NCI-H748 (cell line): Measurements from ENCODE around the gene GLRA1.
"Not testable (repeated sequence)": the region's sequence is repeated elsewhere in the genome, so short reads cannot be mapped to it uniquely, and the experiment has no call there.

Source experiments
- DNase-seq: peaks from one replicate; lab custom pipeline; 2025; ENCODE audit not compliant: unreplicated experiment; lab: John Stamatoyannopoulos, UW

Gene GLRA1

DNA sequence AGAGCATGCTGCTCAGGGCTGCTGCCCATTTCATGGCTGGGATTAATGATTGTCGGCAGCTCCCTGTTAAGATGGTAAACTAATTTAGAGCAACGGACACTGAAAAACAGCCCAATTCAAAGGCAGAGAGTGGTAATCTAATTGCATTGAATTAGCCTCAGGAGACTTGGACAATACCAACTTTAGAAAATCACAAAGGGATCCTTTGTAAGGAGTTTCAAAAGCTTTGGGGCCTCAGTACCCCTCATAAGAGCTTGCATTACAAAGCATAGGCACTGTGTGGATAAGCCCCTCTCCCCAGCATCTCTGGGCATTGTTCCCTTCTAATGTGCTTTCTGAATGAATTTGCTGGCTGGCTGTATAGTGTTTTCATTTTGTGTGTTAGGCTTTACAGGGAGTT lies 6.7 kb downstream of the GLRA1 start:
- DNase-seq = peak; percentile 79

DNA sequence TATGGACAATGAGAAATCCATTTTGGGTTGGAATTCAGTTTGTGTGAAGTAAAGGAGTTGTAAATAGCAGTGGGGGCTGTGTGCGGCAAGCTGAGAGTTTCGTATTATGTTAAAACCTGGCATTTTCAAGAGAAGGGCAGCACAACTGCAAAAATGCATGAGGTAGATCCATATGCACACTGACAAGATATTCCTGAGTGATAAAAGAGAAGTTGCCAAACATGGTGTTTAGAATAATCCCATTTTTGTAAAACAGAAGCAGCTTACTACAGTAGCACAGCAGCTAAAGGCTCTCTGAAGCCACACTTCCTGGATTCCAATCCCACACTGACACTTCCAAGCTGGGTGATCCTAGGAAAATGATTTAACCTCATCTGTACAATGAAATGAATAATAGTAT lies 11.2 kb downstream of the GLRA1 start:
- no peak for DNase-seq

DNA sequence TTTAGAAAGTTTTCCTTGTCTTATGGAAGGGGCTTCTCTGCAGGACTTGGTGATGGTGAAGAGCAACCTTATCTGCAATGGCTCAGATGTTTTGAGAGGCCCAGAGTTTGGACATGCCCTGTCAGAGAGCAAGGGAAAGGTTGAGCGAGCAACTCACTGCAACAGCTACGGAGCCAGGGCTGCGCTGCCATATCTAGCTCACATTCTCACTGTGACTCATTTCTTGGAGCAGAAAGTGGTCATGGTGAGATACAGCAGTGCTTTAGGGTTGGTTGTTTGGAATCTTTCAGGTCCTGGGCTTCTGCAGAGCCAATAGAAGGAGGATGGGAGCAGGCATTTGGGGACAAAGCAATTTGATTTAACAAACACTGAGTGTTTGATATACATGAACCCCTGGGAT lies 12.3 kb downstream of the GLRA1 start:
- DNase-seq = no peak

DNA sequence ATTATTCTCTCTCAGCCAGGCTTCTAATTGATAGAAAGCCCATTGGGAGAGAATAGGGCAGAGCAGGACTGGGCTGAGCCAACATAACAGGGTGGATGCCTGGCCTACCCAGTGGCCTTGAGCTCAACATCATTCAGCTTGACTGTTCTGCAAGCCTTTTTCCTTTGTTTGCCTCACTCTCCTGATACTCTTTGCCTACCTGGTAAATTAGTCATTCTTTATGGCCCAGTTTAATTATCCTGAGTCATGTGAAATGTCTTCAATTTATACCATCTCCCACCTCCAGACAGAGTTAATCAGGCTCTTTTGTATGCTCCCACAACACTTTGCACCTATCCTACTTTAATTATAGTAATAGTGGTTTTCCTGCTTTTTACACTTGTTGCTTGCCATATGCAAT lies 13.6 kb downstream of the GLRA1 start:
- no peak for DNase-seq

DNA sequence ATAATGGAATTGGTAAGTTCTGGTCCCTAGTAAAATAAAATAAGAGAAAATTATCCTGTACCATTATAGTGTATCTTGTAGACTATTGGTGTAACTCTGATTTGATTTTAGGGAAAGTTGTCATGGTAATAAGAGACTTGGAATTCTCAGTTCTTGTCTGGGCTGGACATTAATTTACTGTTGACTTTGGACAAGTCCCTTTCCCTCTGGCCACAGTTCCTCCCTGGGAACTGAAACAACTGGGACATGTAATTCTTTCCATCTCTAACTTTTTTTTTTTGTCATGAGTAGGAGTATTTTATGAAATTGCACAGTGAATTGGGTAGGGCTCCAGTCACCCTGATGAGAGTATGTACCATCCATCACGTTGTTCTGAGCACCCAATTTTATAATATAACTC lies 15.0 kb downstream of the GLRA1 start:
- no peak for DNase-seq

DNA sequence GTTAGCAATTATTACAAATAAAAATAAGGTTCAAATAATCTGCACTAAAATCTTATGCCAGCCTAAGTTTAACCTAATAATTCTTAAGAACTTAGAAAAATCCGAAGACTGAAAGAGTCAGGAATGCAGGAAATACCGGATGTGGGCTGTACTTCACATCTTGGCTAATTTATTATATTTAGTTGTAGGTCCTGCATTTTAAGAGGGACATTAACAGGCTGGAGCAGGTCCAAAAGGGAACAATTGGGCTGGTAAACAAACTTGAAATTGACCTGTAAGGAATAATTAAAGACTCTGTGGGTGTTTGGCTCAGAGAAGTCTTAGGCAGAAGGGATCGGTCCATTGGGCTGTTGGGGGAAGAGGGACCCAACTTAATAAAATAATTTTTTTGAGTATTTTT lies 18.4 kb downstream of the GLRA1 start:
- DNase-seq = peak; percentile 81

DNA sequence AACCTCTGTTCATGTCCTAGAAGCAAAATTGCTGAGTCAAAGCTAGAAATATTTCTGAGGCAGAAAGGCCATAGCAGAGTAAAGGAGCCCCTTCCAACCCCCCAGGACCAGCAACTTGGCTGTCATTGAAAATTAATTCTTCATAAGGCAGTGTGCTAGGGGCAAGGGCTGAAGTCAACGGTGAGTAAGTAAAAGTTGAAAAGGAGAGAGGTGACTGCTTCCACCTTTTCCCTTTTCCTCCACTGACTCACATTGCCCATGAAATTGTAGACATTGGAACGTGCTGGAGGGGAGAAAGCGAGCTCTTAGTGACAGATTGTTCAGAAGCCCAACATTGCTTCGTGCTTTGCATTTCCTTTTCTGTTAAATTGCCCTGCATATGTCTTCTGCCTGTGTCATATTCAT lies 19.1 kb downstream of the GLRA1 start:
- peak; percentile 20 for DNase-seq

DNA sequence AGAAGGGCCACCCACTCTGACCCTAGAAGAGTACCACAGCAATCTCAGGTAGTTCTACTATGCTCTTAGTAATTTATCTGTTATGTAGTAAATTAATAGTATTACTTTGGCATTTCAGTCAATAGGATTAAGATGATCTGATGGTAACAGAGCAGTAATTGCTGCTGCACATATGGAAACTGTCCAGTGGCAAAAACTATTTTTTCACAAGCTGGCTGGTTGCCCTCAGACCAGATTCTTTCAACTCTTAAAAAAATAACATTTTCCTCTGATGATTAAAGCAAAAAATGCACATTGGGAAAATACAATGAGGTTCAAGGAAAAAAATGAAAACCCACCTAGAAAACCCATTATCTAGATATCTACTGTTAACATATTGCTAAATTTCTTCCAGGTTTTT lies 19.7 kb downstream of the GLRA1 start:
- no peak for DNase-seq

DNA sequence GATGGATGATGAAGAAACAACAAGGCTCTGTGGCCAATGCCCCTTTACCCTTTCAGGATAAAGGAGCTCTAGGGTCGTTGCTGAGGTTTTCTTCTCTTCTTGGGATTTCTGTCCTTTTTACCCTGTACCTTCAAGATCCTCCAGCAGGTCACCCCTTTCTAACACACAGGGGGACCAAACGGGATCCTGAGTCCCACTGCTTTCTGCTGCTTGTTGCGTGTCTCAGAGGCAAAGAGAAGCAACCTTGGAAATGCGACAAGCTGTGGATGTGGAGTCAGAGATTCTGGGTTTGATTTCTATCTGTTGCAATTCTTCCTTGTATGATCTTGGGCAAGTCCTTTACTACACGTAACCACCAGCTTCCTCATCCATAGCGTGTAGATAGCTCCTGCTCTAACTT lies 20.5 kb downstream of the GLRA1 start:
- no peak for DNase-seq

DNA sequence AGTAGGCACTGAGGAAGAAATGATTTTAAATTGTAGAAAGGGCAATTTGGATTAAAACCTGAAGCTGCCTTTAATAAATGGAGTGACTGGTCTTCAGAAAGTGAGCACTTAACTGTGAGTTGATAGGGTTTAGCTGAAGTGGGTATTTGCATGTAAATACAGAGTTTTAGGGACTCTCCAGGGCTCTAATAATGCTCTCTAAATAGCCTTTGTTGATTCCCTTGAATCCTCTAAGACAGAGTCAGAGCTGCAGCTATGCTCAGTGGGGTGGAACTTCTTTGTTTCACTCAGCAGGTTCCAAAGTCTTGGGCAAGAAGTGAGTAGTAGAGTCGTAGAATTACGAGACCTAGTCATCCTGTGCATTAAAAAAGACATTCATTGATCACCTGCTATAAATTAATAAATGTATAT lies 21.4 kb downstream of the GLRA1 start:
- no peak for DNase-seq

DNA sequence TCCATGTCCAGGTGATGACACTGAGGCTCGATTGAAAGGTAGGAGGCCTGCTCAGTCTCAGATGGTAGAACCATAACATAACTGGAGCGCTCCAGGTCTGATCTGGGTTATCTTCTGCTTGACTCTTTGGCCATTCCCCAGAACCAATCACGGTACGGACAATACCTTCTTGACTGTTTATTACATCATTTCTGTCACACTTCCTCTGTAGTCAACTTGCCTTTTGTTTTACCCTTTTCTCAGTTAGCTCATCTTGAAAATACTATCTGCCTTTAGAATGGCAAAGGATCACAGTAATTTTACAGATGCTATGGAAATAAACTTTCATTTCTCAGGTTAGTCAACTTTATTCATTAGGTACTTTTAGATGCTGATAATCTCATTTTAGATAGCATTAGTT lies 22.4 kb downstream of the GLRA1 start:
- no peak for DNase-seq

DNA sequence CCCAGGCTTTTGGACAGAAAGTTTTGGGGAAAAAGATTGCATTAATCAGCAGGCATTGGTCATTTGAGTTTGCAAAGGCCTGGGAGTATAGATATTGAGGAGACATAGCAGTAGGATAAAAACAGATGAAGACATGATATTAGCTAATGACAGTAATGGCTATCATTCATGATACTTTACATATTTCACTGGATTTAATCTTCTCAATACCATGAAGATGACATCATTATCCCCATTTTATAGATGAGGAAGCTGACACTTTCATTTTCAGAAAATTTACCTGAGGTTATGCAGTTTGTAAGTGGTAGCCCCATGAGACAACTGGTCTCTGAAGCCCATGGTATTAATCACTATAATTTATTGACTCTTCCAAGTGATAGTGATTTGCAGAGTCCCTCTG lies 23.0 kb downstream of the GLRA1 start:
- DNase-seq = no peak

DNA sequence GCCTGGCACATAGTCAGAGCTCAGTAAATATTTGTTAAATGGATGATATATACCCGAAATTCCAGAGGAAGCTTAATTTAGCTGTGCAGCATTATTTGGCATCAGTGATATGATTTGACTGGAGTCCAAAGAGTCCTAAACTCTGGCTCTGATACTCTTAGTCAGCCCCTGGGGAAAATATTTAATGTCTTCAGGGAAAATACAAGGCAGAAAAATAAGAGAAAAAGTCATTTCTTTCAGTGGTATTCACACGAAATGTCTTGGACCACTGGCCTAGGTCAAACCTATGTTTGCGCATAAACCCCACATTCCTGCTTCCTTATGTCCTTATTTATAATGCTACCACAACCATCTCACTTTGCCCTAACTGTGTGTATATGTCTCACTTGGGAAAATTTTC lies 23.8 kb downstream of the GLRA1 start:
- DNase-seq = no peak

DNA sequence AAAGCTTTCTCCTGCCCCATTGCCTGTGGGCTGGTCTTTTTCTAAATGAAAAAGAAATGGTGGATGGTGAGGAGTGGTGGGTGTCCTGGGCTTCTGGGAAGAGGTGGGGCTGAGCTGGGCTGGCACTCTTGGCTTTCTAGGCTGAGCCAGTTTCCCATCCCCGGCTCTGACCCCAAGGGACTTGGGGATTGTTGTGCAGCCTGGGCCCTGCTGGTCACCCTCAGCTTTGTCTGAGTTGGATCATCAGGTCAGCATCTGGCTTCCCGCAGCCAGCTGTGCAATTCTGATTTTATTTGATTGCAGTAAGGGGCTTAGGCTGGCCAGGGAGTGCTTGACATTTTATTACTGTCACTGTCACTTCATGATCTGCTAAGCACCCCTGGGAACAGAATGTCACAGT lies 25.3 kb downstream of the GLRA1 start:
- no peak for DNase-seq

DNA sequence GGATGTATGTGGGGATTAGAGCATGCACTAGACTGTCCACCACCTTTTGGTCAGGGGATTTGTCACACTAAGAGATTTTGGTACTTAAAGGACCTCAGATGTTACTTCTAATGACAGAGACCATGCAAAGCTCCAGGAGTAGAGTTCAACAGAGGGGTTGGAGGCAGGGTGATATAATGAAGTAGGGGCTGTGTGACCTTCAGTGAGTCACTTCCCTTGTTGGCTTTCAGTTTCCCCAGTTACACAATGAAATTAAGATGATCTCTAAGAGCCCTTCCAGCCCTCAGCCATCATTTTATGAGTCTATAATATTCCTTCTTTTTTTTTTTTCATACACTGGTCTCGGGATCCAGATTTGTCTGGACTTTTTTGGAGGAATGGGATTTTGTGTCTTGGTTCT lies 26.8 kb downstream of the GLRA1 start:
- DNase-seq = no peak

DNA sequence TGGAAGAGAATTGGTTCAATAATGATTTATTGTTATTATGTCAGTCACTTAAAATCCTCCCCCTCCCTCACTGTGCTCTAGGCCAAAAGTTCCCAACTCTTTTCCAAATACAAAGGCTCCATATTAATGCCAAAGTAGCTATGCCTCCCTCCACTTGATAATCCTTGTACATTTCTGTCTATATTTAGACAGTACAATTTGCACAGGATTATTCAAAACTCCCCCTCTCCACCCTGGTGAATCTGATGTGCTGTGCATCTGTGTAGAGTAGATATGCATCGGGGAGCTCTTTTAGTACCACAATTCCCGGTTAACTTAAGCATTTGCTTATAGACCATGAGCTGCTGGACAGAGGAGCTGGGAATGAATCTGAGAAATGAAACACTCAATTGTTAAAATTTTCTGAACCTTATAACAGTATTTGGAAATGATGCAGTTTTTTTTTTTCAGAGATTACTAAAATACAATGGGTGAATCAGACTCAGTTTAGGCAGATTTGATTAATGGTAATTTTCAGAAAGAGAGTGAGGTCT lies 27.6 kb downstream of the GLRA1 start:
- no peak for DNase-seq

DNA sequence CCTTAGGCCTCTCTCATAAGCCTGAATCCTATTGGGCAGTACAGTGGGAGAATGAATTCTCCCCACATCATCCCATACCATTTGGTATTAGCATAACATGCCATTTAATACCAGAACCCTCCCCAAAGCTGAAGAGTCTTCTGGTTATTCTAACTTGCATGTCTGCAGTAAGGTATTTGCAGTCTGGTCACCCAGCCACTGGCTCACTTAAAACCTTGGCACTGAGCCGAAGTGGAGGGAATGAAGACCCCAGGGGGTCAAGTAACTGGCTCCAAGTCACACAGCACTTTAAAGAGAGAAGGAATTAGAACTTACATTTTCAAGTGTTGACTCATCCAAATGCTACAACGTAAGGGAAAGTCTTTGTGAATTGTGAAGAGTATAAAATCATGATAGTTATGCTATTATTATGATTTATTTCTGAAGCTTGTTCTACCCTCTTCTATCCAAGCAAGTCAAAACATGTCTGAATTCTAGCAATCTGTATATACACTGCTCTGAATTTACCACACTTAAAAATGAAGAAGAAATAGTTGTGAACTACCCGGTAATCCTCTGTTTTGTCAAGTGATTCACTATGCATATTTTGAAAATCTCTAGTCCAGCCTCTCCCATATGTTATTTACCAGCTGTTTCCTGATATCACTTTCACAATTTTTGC lies 28.5 kb downstream of the GLRA1 start:
- DNase-seq = peak; percentile 8

DNA sequence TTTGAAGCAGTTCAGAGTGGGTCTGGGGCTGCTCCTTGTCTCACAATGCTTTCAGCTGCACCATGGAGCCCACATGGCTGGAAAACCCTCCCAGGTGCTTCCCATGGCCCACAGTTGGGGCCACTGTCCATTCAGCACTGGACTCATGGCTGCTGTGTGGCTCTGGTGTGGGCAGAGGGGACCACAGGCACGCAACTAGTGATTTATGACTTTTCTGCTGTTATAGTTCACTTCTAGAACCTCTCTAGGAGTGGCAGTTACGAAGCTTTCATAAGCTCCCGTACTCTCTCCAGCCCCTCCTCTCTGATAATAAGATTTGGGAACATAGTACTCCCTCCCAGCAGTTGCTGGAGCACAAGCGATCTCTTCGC lies 29.0 kb downstream of the GLRA1 start:
- DNase-seq = no peak

DNA sequence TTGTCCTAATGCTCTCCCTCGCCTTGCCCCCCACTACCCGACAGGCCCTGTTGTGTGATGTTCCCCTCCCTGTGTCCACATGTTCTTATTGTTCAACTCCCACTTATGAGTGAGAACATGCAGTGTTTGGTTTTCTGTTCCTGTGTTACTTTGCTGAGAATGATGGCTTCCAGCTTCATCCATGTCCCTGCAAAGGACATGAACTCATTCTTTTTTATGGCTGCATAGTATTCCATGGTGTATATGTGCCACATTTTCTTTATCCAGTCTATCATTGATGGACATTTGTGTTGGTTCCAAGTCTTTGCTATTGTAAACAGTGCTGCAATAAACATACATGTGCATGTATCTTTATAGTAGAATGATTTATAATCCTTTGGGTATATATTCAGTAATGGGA lies 31.2 kb downstream of the GLRA1 start:
- DNase-seq = not testable (repeated sequence)

DNA sequence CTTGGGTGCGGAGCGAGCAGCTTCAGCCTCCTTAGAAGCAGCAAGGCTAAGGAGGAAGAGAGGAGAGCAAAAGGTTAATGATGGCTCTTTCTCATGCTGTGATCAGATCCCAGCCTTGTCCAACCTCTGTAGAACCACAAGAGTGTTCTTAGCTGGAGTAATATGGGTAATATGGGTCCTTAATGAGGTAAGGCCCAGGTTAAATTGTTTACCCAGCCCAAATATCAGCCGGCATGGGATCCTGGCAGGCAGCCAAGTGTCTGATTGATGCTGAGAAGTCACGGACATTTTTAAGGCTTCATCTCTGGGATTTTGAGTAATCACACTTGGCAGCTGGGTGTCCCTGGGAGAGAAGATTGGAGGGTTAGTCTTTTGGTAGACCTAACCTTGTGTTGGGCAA lies 32.3 kb downstream of the GLRA1 start:
- peak; percentile 95 for DNase-seq

DNA sequence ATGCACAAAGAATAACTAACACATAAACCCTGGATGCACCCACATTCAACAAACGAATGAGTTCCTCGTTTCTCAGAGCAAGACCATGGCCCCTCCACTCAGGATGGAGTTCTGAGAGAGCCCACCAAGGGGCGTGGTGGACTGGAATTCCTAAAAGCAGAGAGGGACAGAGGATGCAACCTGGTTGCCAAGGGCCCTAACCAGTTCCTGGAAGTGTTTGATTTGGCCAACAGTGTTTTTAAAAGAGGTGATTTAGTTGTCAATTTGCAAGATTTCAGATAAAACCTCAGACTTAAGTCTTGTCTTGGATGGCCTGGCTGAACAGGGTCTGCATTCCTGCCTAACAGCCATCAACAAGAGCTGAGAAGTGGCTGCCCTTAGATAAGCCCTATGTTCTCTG lies 34.4 kb downstream of the GLRA1 start:
- DNase-seq = no peak

DNA sequence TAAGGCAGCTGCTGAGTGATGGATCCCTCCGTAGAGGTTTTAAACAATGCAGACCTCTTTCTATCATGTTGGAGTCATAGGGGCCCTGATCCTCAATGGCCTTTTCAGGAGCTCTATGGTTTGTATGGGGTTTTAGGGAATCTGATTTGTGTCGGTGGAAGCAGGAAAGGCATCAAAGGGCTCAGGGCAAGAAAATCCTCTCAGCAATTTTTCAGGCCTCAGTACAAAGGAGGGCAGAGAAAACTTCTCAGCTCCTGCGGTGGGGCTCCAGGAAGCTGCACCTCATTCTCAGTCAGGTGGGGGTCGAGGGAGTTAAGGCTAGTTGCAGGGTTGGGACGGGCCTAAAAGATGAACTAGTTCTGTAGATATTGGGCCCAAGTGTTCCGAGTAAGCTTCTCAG lies 35.0 kb downstream of the GLRA1 start:
- DNase-seq = no peak

DNA sequence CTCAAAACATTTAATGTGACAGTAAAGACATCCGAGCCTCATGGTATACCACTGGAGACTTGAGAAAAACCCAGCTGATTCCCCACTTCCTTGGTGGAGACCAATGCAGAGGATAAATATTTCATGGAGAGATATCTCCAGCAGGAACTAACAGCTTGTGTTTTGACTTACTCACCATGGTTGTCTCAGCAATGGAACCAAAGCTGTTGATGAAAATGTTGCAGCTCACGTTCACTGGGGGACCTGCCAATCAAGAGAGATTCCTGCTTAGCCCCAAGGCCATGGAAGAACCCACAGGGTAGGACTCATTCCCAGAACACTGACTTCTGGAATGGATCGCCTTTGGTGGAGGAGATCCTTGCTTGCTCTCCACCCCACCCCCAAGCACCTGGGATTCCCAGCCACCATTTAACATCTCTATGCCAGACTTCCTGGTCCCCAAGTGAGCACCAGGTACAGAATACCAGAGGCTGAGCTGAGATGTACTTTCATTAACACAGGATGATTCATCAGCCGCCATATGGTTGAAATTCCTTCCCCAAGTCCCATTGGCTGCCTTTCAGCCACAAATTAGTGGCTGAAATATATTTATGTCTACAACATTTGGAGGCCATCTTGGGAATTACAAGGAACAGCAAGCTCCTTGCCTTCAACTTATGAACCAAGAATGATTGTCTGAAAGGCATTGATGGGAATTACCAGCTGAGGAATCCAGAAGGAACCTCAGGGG lies 37.9 kb downstream of the GLRA1 start:
- no peak for DNase-seq
